GM23338 (cell line): ENCODE results near the gene TJP1.

Experiments used
- CREB1 ChIP-seq: fragments of 250-450 bp; sonication (Bioruptor Pico); IDR thresholded peaks from 2 replicates; pipeline ENCODE4 v1.5.0; 2020; ENCODE audit warnings: low read depth, mild to moderate bottlenecking, moderate library complexity
- EZH2 ChIP-seq: fragments of 200-600 bp; sonication (generic); IDR thresholded peaks from one replicate; pipeline ENCODE4 v1.8.0; 2017; ENCODE audit warnings: antibody characterized with exemption, mild to moderate bottlenecking, low read depth; ENCODE audit not compliant: unreplicated experiment
- EZH2phosphoT487 ChIP-seq: fragments of 200-600 bp; sonication (generic); IDR thresholded peaks from one replicate; pipeline ENCODE4 v1.8.1; 2018; ENCODE audit warnings: antibody characterized with exemption; ENCODE audit not compliant: unreplicated experiment
- JUNB ChIP-seq: IDR thresholded peaks from one replicate; pipeline ENCODE4 v1.6.1; 2016; ENCODE audit warnings: antibody characterized with exemption; ENCODE audit not compliant: unreplicated experiment
- POLR2AphosphoS5 ChIP-seq: IDR thresholded peaks from 2 replicates; pipeline ENCODE4 v1.6.1; 2016; ENCODE audit warnings: antibody characterized with exemption, low read depth
- STAT1 ChIP-seq: IDR thresholded peaks from one replicate; pipeline ENCODE4 v1.6.1; 2016; ENCODE audit warnings: antibody characterized with exemption; ENCODE audit not compliant: unreplicated experiment
- ZNF114 ChIP-seq: fragments of 250-450 bp; sonication (Bioruptor Pico); IDR thresholded peaks from 2 replicates; pipeline ENCODE4 v1.5.0; 2020; ENCODE audit warnings: mild to moderate bottlenecking, moderate library complexity
- ZNF331 ChIP-seq: fragments of 250-450 bp; sonication (Bioruptor Pico); IDR thresholded peaks from 2 replicates; pipeline ENCODE4 v1.5.0; 2020; ENCODE audit warnings: low read depth, mild to moderate bottlenecking, moderate library complexity
- TF ChIP-seq, protein P1 (sequence below), 2 experiments: fragments of 200-600 bp in 1 of 2; sonication (generic) in 1 of 2; conservative IDR thresholded peaks; 2 replicates each; pipeline versions ENCODE4 v1.5.1 to v1.6.1; 2016 to 2017; ENCODE audit warnings: antibody characterized with exemption in 2 of 2, low read depth in 2 of 2, mild to moderate bottlenecking in 2 of 2, moderate library complexity in 1 of 2
- TF ChIP-seq, protein P2 (sequence below): fragments of 250-450 bp; sonication (Bioruptor Pico); IDR thresholded peaks from 2 replicates; pipeline ENCODE4 v1.5.0; 2020; ENCODE audit warnings: mild to moderate bottlenecking, moderate library complexity
- TF ChIP-seq, protein P3 (sequence below): IDR thresholded peaks from 2 replicates; pipeline ENCODE4 v1.6.1; 2016; ENCODE audit warnings: antibody characterized with exemption
- TF ChIP-seq, protein P4 (sequence below): IDR thresholded peaks from one replicate; pipeline ENCODE4 v1.6.1; 2018; ENCODE audit warnings: antibody characterized with exemption; ENCODE audit not compliant: unreplicated experiment

DNA sequence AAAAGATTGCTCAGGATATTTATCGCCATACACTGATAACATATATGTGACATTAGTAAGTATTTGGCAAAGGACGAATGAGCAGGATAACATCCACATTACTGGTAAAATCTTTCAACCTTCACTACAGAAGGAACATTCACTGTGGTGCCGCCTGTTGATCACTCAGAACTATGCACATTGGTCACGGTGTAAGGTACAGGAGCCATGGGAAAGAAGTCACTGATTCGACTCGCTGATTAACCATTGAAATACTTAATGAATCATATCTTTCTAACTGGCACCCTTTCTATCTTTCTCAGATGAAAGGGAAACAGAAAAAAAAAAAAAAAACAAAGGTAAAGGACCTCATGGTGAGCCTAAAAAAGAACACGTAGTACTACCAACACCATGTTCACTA is 68.8 kb downstream of the TJP1 start:
- TF ChIP-seq, protein P1, sequence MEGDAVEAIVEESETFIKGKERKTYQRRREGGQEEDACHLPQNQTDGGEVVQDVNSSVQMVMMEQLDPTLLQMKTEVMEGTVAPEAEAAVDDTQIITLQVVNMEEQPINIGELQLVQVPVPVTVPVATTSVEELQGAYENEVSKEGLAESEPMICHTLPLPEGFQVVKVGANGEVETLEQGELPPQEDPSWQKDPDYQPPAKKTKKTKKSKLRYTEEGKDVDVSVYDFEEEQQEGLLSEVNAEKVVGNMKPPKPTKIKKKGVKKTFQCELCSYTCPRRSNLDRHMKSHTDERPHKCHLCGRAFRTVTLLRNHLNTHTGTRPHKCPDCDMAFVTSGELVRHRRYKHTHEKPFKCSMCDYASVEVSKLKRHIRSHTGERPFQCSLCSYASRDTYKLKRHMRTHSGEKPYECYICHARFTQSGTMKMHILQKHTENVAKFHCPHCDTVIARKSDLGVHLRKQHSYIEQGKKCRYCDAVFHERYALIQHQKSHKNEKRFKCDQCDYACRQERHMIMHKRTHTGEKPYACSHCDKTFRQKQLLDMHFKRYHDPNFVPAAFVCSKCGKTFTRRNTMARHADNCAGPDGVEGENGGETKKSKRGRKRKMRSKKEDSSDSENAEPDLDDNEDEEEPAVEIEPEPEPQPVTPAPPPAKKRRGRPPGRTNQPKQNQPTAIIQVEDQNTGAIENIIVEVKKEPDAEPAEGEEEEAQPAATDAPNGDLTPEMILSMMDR (conservative IDR thresholded peaks at IDR 0.05; ENCODE audit: low read depth in 2 of 2), result no peak
- TF ChIP-seq EZH2 (no peak), POLR2AphosphoS5 (no peak), ZNF331 (CRISPR knock-in tag) (no peak), JUNB (no peak), CREB1 (no peak), EZH2phosphoT487 (no peak), STAT1 (no peak), ZNF114 (CRISPR knock-in tag) (no peak)
- TF ChIP-seq, protein P2, sequence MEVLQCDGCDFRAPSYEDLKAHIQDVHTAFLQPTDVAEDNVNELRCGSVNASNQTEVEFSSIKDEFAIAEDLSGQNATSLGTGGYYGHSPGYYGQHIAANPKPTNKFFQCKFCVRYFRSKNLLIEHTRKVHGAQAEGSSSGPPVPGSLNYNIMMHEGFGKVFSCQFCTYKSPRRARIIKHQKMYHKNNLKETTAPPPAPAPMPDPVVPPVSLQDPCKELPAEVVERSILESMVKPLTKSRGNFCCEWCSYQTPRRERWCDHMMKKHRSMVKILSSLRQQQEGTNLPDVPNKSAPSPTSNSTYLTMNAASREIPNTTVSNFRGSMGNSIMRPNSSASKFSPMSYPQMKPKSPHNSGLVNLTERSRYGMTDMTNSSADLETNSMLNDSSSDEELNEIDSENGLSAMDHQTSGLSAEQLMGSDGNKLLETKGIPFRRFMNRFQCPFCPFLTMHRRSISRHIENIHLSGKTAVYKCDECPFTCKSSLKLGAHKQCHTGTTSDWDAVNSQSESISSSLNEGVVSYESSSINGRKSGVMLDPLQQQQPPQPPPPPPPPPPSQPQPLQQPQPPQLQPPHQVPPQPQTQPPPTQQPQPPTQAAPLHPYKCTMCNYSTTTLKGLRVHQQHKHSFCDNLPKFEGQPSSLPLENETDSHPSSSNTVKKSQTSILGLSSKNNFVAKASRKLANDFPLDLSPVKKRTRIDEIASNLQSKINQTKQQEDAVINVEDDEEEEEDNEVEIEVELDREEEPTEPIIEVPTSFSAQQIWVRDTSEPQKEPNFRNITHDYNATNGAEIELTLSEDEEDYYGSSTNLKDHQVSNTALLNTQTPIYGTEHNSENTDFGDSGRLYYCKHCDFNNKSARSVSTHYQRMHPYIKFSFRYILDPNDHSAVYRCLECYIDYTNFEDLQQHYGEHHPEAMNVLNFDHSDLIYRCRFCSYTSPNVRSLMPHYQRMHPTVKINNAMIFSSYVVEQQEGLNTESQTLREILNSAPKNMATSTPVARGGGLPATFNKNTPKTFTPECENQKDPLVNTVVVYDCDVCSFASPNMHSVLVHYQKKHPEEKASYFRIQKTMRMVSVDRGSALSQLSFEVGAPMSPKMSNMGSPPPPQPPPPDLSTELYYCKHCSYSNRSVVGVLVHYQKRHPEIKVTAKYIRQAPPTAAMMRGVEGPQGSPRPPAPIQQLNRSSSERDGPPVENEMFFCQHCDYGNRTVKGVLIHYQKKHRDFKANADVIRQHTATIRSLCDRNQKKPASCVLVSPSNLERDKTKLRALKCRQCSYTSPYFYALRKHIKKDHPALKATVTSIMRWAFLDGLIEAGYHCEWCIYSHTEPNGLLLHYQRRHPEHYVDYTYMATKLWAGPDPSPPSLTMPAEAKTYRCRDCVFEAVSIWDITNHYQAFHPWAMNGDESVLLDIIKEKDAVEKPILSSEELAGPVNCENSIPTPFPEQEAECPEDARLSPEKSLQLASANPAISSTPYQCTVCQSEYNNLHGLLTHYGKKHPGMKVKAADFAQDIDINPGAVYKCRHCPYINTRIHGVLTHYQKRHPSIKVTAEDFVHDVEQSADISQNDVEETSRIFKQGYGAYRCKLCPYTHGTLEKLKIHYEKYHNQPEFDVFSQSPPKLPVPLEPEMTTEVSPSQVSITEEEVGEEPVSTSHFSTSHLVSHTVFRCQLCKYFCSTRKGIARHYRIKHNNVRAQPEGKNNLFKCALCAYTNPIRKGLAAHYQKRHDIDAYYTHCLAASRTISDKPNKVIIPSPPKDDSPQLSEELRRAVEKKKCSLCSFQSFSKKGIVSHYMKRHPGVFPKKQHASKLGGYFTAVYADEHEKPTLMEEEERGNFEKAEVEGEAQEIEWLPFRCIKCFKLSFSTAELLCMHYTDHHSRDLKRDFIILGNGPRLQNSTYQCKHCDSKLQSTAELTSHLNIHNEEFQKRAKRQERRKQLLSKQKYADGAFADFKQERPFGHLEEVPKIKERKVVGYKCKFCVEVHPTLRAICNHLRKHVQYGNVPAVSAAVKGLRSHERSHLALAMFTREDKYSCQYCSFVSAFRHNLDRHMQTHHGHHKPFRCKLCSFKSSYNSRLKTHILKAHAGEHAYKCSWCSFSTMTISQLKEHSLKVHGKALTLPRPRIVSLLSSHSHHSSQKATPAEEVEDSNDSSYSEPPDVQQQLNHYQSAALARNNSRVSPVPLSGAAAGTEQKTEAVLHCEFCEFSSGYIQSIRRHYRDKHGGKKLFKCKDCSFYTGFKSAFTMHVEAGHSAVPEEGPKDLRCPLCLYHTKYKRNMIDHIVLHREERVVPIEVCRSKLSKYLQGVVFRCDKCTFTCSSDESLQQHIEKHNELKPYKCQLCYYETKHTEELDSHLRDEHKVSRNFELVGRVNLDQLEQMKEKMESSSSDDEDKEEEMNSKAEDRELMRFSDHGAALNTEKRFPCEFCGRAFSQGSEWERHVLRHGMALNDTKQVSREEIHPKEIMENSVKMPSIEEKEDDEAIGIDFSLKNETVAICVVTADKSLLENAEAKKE (CRISPR knock-in tag), result no peak
- TF ChIP-seq, protein P3, sequence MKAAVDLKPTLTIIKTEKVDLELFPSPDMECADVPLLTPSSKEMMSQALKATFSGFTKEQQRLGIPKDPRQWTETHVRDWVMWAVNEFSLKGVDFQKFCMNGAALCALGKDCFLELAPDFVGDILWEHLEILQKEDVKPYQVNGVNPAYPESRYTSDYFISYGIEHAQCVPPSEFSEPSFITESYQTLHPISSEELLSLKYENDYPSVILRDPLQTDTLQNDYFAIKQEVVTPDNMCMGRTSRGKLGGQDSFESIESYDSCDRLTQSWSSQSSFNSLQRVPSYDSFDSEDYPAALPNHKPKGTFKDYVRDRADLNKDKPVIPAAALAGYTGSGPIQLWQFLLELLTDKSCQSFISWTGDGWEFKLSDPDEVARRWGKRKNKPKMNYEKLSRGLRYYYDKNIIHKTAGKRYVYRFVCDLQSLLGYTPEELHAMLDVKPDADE, result no peak
- TF ChIP-seq, protein P4, sequence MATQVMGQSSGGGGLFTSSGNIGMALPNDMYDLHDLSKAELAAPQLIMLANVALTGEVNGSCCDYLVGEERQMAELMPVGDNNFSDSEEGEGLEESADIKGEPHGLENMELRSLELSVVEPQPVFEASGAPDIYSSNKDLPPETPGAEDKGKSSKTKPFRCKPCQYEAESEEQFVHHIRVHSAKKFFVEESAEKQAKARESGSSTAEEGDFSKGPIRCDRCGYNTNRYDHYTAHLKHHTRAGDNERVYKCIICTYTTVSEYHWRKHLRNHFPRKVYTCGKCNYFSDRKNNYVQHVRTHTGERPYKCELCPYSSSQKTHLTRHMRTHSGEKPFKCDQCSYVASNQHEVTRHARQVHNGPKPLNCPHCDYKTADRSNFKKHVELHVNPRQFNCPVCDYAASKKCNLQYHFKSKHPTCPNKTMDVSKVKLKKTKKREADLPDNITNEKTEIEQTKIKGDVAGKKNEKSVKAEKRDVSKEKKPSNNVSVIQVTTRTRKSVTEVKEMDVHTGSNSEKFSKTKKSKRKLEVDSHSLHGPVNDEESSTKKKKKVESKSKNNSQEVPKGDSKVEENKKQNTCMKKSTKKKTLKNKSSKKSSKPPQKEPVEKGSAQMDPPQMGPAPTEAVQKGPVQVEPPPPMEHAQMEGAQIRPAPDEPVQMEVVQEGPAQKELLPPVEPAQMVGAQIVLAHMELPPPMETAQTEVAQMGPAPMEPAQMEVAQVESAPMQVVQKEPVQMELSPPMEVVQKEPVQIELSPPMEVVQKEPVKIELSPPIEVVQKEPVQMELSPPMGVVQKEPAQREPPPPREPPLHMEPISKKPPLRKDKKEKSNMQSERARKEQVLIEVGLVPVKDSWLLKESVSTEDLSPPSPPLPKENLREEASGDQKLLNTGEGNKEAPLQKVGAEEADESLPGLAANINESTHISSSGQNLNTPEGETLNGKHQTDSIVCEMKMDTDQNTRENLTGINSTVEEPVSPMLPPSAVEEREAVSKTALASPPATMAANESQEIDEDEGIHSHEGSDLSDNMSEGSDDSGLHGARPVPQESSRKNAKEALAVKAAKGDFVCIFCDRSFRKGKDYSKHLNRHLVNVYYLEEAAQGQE, result no peak
